HG03108 (cell line): Measurements from ENCODE around the gene TK2.
"Not testable (repeated sequence)": the region's sequence is repeated elsewhere in the genome, so short reads cannot be mapped to it uniquely, and the experiment has no call there.

Experiments used
- ATAC-seq: cut with Tn5 transposase; IDR thresholded peaks from one replicate; pipeline ENCODE4 v1.9.1; 2021; ENCODE audit warnings: moderate library complexity; ENCODE audit not compliant: unreplicated experiment

TK2 gene

GRCh38 chr16:66470556-66470955 lies 79.4 kb downstream of the TK2 start:
- no peak for ATAC-seq

GRCh38 chr16:66469947-66470546 lies 79.9 kb downstream of the TK2 start:
- ATAC-seq, result no peak

DNA sequence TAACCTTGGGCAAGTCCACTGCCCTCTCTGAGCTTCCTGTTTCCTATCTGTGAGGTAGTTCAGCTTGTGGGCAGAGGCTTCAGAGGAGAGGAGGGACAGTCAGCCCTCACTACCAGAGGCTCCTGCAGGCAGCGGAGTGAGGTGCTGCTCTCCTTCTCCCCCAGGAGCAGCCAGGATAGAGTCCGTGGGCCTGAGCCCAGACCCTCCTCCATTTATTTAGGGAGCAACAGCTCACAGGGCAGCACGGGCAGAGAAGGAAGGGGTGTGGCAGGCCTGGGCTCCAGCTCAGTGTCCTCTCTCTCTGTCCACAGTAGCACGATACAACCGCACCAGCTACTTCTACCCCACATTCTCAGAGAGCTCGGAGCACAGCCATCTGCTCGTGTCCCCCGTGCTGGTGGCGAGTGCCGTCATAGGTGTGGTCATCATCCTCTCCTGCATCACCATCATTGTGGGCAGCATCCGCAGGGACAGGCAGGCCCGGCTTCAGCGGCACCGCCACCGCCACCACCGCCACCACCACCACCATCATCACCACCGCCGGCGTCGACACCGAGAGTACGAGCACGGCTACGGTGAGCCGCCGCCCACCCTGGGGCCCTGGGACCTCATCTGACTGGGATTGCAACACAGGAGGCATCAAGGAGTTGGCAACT lies 80.5 kb downstream of the TK2 start:
- ATAC-seq, result no peak

DNA sequence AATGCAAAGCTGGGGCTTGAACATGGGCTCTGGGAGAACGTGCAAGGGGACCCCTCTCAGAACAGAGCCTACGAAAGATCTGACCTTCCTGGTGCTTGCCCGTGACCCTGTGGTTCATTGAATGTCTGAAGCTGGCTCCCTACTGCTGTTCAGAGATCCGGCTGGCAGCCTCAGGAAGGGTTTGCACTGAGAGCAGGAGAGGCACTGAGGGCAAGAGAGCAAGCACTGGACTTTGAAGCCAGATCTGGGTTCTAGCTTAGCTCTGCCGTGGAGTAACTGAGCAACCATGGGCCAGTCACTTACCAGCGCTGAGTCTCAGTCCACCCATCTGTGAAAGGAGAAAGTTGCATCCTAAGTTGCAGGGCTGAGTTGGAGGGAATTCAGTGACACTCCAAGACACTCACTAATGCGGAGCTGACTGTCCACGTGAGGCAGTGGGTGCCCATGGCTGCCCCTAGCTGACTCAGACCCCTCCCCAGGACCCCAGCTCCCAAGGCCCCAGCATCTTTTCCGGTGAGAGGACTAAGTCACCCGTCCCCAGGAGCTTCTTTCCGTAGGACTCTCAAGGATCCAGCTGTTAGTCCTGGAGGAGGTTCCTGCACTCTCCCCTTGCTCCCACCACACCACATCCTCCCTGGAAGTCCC lies 81.5 kb downstream of the TK2 start:
- ATAC-seq, result no peak

GRCh38 chr16:66467611-66468010 lies 82.3 kb downstream of the TK2 start:
- ATAC-seq, result no peak

DNA sequence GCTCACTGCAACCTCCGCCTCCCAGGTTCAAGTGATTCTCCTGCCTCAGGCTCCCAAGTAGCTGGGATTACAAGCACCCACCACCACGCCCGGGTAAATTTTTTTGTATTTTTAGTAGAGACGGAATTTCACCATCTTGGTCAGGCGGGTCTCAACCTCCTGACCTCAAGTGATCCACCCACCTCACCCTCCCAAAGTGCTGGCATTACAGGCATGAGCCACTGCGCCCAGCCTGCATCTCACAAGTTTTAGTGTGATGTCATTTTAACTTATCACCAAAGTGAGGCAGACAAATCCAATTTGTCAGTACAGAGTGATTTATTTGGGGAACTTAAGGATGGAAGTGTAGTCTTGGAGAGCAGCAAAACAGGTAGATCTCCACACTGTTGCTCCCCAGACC lies 83.3 kb downstream of the TK2 start:
- ATAC-seq, result not testable (repeated sequence)

DNA sequence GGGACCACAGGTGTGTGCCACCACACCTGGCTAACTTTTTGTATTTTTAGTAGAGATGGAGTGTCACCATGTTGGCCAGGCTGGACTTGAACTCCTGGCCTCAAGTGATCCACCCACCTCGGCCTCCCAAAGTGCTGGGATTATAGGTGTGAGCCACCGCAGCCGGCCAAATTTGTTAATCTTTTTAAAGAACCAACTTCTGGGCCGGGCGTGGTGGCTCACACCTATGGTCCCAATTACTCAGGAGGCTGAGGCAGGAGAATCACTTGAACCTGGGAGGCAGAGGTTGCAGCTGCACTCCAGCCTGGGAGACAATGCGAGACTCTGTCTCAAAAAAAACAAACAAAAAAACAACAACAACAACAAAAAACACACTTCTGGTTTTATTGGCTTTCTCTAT lies 84.0 kb downstream of the TK2 start:
- ATAC-seq, result not testable (repeated sequence)

DNA sequence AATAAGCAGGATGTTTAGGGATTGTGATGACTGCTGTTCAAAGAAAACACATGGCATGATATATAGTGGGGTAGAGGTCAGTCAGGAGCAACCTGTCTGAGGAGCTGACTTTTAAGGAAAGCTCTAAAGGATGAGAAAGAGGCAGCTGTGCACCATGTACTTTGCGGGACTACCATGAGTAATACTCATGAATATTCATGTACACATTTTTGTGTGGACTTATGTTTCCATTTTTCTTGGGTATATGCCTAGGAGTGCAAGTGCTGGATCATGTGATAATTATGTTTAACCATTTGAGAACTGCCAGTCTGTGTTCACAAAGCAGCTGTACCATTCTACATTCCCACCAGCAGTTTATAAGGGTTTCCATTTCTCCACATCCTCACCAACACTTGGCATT lies 87.0 kb downstream of the TK2 start:
- ATAC-seq, result no peak

DNA sequence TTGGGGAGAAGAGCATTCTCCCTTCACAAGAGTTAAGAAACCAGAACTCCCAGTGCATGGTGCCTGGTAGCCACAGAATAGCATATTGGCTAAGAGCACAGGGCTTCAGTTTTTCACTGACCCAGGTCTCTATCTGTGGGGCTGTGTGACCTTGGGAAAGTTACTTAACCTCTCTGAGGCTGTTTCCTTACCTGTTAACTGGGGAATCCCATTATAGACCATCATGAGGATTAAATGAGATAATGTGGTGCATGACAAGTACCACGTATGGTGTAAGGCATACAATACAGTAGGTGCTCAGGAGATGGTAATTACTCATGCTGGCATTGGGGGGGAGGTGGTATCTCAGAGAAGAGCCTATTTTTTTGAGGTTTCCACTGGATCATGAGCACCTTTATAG lies 89.2 kb downstream of the TK2 start:
- no peak for ATAC-seq

- ATAC-seq, result no peak
These were observed 90.0 kb downstream of the TK2 start for GRCh38 chr16:66459878-66460277.

DNA sequence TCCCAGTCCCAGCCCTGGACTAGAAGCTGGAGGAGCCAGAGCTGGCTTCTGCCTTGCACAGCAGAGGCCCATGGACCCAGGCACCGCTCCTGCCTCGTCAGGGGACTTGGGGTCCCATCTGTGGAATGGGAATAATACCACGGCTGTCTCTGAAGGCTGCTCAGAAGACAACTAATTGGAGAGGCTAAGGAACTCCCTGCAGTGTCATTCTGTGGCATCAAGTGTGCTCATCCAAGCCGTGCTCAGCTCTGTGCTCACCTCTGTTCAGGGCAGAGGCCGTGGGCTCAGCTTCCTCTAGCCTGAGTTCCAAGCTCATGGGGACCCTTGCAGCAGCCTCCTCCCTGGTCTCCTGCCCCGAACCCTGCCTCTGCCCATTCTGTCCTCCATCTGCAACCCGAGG lies 91.1 kb downstream of the TK2 start:
- no peak for ATAC-seq

GRCh38 chr16:66458292-66458691 lies 91.6 kb downstream of the TK2 start:
- no peak for ATAC-seq
